Endothelial cell of umbilical vein (primary cell): Measurements from ENCODE around the gene AKAIN1. TPM values are rescaled to one million over a fixed set of nuclear protein-coding genes. Genes with fewer than 3 reads are reported as not detected.

Experiments used
- BruUV-seq: library from RNA; stranded (reverse); fragments of 400-500 nt; replicated peaks from 2 replicates; lab custom pipeline; 2021; lab: Mats Ljungman, UMichigan
- CTCF ChIA-PET: fragments of 300-600, 350-600 bp; sonication (Branson Sonifier 250); formaldehyde crosslinking; loops from one replicate; lab custom pipeline; 2021; ENCODE audit warnings: antibody characterized with exemption, inconsistent platforms; lab: Charles Lee
- POLR2A ChIA-PET: fragments of 300-600, 350-600 bp; sonication (Branson Sonifier 250); formaldehyde crosslinking; loops from one replicate; lab custom pipeline; 2021; ENCODE audit warnings: antibody characterized with exemption, inconsistent platforms; lab: Charles Lee
- DNase-seq: peaks from one replicate; pipeline ENCODE4 v3.0.0-alpha.2; 2011; ENCODE audit warnings: low read depth, low spot score
- FAIRE-seq: peaks from 2 replicates; lab custom pipeline; 2011; peaks lifted over from hg19 to GRCh38; lab: Jason Lieb, UNC
- H2AFZ ChIP-seq: 2 replicates; pipeline ENCODE4 v1.6.0; 2012; ENCODE audit warnings: low read depth, low read length, control low read depth, inconsistent platforms
- H3K27ac ChIP-seq: 2 replicates; pipeline ENCODE4 v1.5.1; 2011; ENCODE audit warnings: low read depth, mild to moderate bottlenecking, control low read depth, low read length, moderate library complexity; ENCODE audit not compliant: insufficient read depth
- H3K27me3 ChIP-seq, 2 experiments: 2 replicates each; pipeline versions ENCODE4 v1.6.0 to v1.6.1; 2011; ENCODE audit warnings: low read length in 2 of 2, mixed read lengths in 1 of 2; ENCODE audit not compliant: control insufficient read depth in 2 of 2, insufficient read depth in 2 of 2
- H3K36me3 ChIP-seq, 2 experiments: 2 replicates in 1 of 2; 3 replicates in 1 of 2; pipeline ENCODE4 v1.5.1; 2011; ENCODE audit warnings: low read length in 2 of 2, mild to moderate bottlenecking in 1 of 2, moderate library complexity in 1 of 2; ENCODE audit not compliant: control insufficient read depth in 2 of 2, insufficient read depth in 2 of 2; ENCODE audit errors: extremely low read depth in 1 of 2
- H3K4me1 ChIP-seq: 3 replicates; pipeline ENCODE4 v1.5.1; 2011; ENCODE audit warnings: mild to moderate bottlenecking, low read length; ENCODE audit not compliant: control insufficient read depth, insufficient read depth; ENCODE audit errors: extremely low read depth
- H3K4me2 ChIP-seq: 2 replicates; pipeline ENCODE4 v1.6.1; 2011; ENCODE audit warnings: low read length, control low read depth, mixed read lengths; ENCODE audit not compliant: insufficient read depth
- H3K4me3 ChIP-seq, 3 experiments: fragments of 200-600 bp in 1 of 3; sonication (generic), shearing (Covaris generic) in 1 of 3; replicated peaks in 1 of 3; 2 replicates each; pipeline ENCODE4 v1.5.1; 2011 to 2016; ENCODE audit warnings: control low read depth in 3 of 3, low read length in 3 of 3, mild to moderate bottlenecking in 2 of 3, inconsistent platforms in 1 of 3, low read depth in 1 of 3, moderate library complexity in 1 of 3; ENCODE audit not compliant: insufficient read depth in 1 of 3
- H3K79me2 ChIP-seq: 2 replicates; pipeline ENCODE4 v1.6.0; 2012; ENCODE audit warnings: low read length, inconsistent platforms; ENCODE audit not compliant: control insufficient read depth, insufficient read depth
- H3K9ac ChIP-seq: replicated peaks from 2 replicates; pipeline ENCODE3; 2011; ENCODE audit warnings: low read length, control low read depth; ENCODE audit not compliant: insufficient read depth; ENCODE audit errors: extremely low read depth
- H3K9me1 ChIP-seq: replicated peaks from 3 replicates; pipeline ENCODE4 v1.6.0; 2011; ENCODE audit warnings: mild to moderate bottlenecking, low read length; ENCODE audit not compliant: control insufficient read depth, insufficient read depth; ENCODE audit errors: extremely low read depth
- H3K9me3 ChIP-seq: replicated peaks from 2 replicates; pipeline ENCODE4 v1.5.1; 2012; ENCODE audit warnings: low read length, inconsistent platforms; ENCODE audit not compliant: control insufficient read depth, insufficient read depth
- H4K20me1 ChIP-seq: replicated peaks from 2 replicates; pipeline ENCODE3; 2011; ENCODE audit warnings: mild to moderate bottlenecking, low read length; ENCODE audit not compliant: control insufficient read depth, insufficient read depth; ENCODE audit errors: extremely low read depth
- EZH2 ChIP-seq: IDR thresholded peaks from 2 replicates; pipeline ENCODE4 v1.6.1; 2012; ENCODE audit warnings: borderline replicate concordance, low read depth, mild to moderate bottlenecking, moderate library complexity, low read length, inconsistent platforms; ENCODE audit not compliant: severe bottlenecking
- FOS ChIP-seq: IDR thresholded peaks from 2 replicates; pipeline ENCODE4 v1.6.1; 2011; ENCODE audit warnings: mild to moderate bottlenecking, low read length, moderate library complexity, borderline replicate concordance; ENCODE audit not compliant: insufficient read depth
- GATA2 ChIP-seq: IDR thresholded peaks from 2 replicates; pipeline ENCODE4 v1.7.0; 2011; ENCODE audit warnings: low read depth, mild to moderate bottlenecking, moderate library complexity, mixed read lengths, low read length; ENCODE audit not compliant: insufficient read length, insufficient read depth
- JUN ChIP-seq: IDR thresholded peaks from 2 replicates; pipeline ENCODE4 v1.6.1; 2011; ENCODE audit warnings: borderline replicate concordance, low read depth; ENCODE audit not compliant: insufficient read length, insufficient read depth
- MYC ChIP-seq: IDR thresholded peaks from one replicate; pipeline ENCODE4 v1.6.1; 2011; ENCODE audit warnings: mild to moderate bottlenecking, low read depth, low read length
- POLR2A ChIP-seq: IDR thresholded peaks from 2 replicates; pipeline ENCODE4 v1.6.1; 2012; ENCODE audit warnings: low read depth, mild to moderate bottlenecking, control low read depth, low read length
- POLR2AphosphoS5 ChIP-seq: IDR thresholded peaks from 2 replicates; pipeline ENCODE4 v1.6.1; 2012; ENCODE audit warnings: low read depth, mild to moderate bottlenecking, control low read depth, low read length, moderate library complexity; ENCODE audit not compliant: insufficient read depth
- dilution Hi-C: fragments of 300-500 bp; cut with MboI; formaldehyde crosslinking; loops from one replicate; pipeline ENCODE4 v1.15.0; 2019; ENCODE audit warnings: low sequenced_read_pairs; ENCODE audit not compliant: extremely low pct_ligation_motif_present
- intact Hi-C: fragments of 100-400 bp; cut with micrococcal nuclease; formaldehyde crosslinking; loops from one replicate; pipeline ENCODE4 v1.10.0; 2022
- polyA plus RNA-seq, 4 experiments: library from polyadenylated mRNA; depleted of rRNA in 3 of 4; stranded (reverse) in 3 of 4; unstranded in 1 of 4; fragments of >200 nt; gene quantifications; 2 replicates each; pipeline versions ENCODE4 v1.2.1 to v1.2.3, GENCODE V29; 2011 to 2012; ENCODE audit warnings: missing spikeins in 1 of 4
- total RNA-seq: library from RNA; stranded (reverse); gene quantifications from 2 replicates; pipeline ENCODE4 v1.2.3, GENCODE V29; 2021
- TF ChIP-seq, protein P1 (sequence below): IDR thresholded peaks from 2 replicates; pipeline ENCODE4 v1.6.1; 2011; ENCODE audit not compliant: insufficient read depth, insufficient read length
- TF ChIP-seq, protein P2 (sequence below), 2 donors: IDR thresholded peaks; 1 replicate in 1 of 2; 2 replicates in 1 of 2; pipeline ENCODE4 v1.5.1; 2011; ENCODE audit warnings: low read length in 2 of 2, mild to moderate bottlenecking in 2 of 2, moderate library complexity in 2 of 2, control low read depth in 1 of 2, inconsistent platforms in 1 of 2, low read depth in 1 of 2; ENCODE audit not compliant: insufficient read depth in 1 of 2; ENCODE audit errors: extremely low read depth in 1 of 2

AKAIN1 gene
- total and polyA plus RNA-seq, 2 donors (not counting 3 experiments of a cell fraction or from before 2014, with no cell fraction given) = not detected

DNA sequence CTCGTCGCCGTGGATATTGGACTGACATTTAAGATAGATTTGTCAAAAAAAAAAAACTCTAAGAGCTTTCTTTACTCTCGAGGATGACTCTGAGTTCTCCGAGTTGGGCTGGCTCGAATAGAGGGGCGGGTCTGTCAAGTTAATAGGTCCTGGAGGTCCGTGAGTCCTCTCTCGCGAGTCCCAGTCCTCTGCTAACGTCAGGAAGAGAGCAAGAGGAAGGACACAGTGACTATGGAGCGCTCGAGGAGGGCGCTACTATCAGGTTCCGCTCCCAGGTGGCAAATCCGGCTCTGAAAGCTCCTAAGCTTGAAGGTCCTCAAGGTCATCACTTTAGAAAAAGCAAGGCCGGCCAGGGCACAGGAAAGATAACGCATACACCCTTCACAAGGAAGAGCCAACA, 404 bp upstream of the AKAIN1 start:
- Histone ChIP-seq H3K79me2 (no peaks in the 10 kb centered on the region), H3K9ac (no peak overlapping the region), H2AFZ (no peak overlapping the region), H3K27me3 (peaks cover 12 to 14% of the 10 kb centered on the region in 2 experiments), H3K4me2 (no peak overlapping the region), H3K27ac (no peak overlapping the region), H3K36me3 (no peaks in the 10 kb centered on the region), H3K9me1 (no peaks in the 10 kb centered on the region), H4K20me1 (no peaks in the 10 kb centered on the region), H3K4me1 (no peaks in the 10 kb centered on the region), H3K9me3 (no peaks in the 10 kb centered on the region), H3K4me3 (no peak overlapping the region)
- TF ChIP-seq JUN (no peak), POLR2AphosphoS5 (no peak), GATA2 (no peak), EZH2 (no peak), MYC (no peak), FOS (no peak), POLR2A (no peak)
- TF ChIP-seq, protein P1, sequence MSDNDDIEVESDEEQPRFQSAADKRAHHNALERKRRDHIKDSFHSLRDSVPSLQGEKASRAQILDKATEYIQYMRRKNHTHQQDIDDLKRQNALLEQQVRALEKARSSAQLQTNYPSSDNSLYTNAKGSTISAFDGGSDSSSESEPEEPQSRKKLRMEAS = no peak
- TF ChIP-seq, protein P2, sequence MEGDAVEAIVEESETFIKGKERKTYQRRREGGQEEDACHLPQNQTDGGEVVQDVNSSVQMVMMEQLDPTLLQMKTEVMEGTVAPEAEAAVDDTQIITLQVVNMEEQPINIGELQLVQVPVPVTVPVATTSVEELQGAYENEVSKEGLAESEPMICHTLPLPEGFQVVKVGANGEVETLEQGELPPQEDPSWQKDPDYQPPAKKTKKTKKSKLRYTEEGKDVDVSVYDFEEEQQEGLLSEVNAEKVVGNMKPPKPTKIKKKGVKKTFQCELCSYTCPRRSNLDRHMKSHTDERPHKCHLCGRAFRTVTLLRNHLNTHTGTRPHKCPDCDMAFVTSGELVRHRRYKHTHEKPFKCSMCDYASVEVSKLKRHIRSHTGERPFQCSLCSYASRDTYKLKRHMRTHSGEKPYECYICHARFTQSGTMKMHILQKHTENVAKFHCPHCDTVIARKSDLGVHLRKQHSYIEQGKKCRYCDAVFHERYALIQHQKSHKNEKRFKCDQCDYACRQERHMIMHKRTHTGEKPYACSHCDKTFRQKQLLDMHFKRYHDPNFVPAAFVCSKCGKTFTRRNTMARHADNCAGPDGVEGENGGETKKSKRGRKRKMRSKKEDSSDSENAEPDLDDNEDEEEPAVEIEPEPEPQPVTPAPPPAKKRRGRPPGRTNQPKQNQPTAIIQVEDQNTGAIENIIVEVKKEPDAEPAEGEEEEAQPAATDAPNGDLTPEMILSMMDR (IDR thresholded peaks at IDR 0.05; ENCODE audit: extremely low read depth in 1 of 2, insufficient read depth in 1 of 2, low read depth in 1 of 2, low read length in 2 of 2) = no peak
- ChIA-PET CTCF (no interaction called here), POLR2A (interaction anchor here (0.6 kb wide), 1 partner anchor 43 kb away, joined by 3 read pairs; no protein-coding TSS in a partner anchor)
- no peak for FAIRE-seq
- DNase-seq = no peak
- dilution Hi-C loops = no loop called here
- no TSS peak for BruUV-seq
- intact Hi-C loops = no loop called here
